K562 (cell line): Measurements from ENCODE around the gene RGL4.

Experiments used
- CREM ChIP-seq: IDR thresholded peaks from 2 replicates; pipeline ENCODE4 v1.6.1; 2014; ENCODE audit warnings: antibody characterized with exemption, low read depth
- KDM4B ChIP-seq, 2 experiments: fragments of 450-650 bp in 1 of 2; sonication (generic) in 1 of 2; IDR thresholded peaks; 2 replicates each; pipeline ENCODE4 v1.6.1; 2016 to 2017; ENCODE audit warnings: borderline replicate concordance in 2 of 2, antibody characterized with exemption in 1 of 2, low read depth in 1 of 2, mild to moderate bottlenecking in 1 of 2
- POLR2A ChIP-seq: fragments of 450-650 bp; conservative IDR thresholded peaks from 2 replicates; pipeline ENCODE4 v1.6.1; 2016
- RNF2 ChIP-seq: sonication (generic); IDR thresholded peaks from 2 replicates; pipeline ENCODE4 v1.6.1; 2016
- SMAD4 ChIP-seq: fragments of 250-450 bp; sonication (Bioruptor Pico); conservative IDR thresholded peaks from 2 replicates; pipeline ENCODE4 v1.8.0; 2021; ENCODE audit warnings: inconsistent platforms, mild to moderate bottlenecking, moderate library complexity
- ZBTB8A ChIP-seq: fragments of 450-650 bp; IDR thresholded peaks from 2 replicates; pipeline ENCODE4 v1.6.1; 2018; ENCODE audit warnings: mild to moderate bottlenecking, moderate library complexity; ENCODE audit not compliant: partially characterized antibody
- ZNF699 ChIP-seq: fragments of 250-450 bp; sonication (Bioruptor Pico); IDR thresholded peaks from 2 replicates; pipeline ENCODE4 v1.8.0; 2021; ENCODE audit warnings: mild to moderate bottlenecking, moderate library complexity; ENCODE audit not compliant: insufficient replicate concordance
- TF ChIP-seq, protein P1 (sequence below), 3 experiments: IDR thresholded peaks in 2 of 3; conservative IDR thresholded peaks in 1 of 3; 2 replicates each; pipeline ENCODE4 v1.5.1; 2011 to 2012; ENCODE audit warnings: low read length in 3 of 3, mild to moderate bottlenecking in 3 of 3, control low read depth in 2 of 3, improper control_type of control experiment in 1 of 3, inconsistent platforms in 1 of 3, low read depth in 1 of 3, mixed read lengths in 1 of 3, moderate library complexity in 1 of 3; ENCODE audit not compliant: insufficient read depth in 2 of 3
- TF ChIP-seq, protein P2 (sequence below): fragments of 250-450 bp; sonication (Bioruptor Pico); IDR thresholded peaks from 2 replicates; pipeline ENCODE4 v1.5.0; 2020; ENCODE audit warnings: mild to moderate bottlenecking
- TF ChIP-seq, protein P3 (sequence below): sonication (generic); formaldehyde crosslinking; IDR thresholded peaks from 2 replicates; pipeline ENCODE4 v1.9.0; 2022; ENCODE audit warnings: mild to moderate bottlenecking, missing genetic modification reagents

- no peak for TF ChIP-seq KDM4B (IDR thresholded peaks at IDR 0.05; ENCODE audit: borderline replicate concordance in 2 of 2, low read depth in 1 of 2)
- TF ChIP-seq, protein P1, sequence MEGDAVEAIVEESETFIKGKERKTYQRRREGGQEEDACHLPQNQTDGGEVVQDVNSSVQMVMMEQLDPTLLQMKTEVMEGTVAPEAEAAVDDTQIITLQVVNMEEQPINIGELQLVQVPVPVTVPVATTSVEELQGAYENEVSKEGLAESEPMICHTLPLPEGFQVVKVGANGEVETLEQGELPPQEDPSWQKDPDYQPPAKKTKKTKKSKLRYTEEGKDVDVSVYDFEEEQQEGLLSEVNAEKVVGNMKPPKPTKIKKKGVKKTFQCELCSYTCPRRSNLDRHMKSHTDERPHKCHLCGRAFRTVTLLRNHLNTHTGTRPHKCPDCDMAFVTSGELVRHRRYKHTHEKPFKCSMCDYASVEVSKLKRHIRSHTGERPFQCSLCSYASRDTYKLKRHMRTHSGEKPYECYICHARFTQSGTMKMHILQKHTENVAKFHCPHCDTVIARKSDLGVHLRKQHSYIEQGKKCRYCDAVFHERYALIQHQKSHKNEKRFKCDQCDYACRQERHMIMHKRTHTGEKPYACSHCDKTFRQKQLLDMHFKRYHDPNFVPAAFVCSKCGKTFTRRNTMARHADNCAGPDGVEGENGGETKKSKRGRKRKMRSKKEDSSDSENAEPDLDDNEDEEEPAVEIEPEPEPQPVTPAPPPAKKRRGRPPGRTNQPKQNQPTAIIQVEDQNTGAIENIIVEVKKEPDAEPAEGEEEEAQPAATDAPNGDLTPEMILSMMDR (IDR thresholded peaks at IDR 0.05 in 2 of 3, conservative IDR thresholded peaks at IDR 0.05 in 1 of 3; ENCODE audit: insufficient read depth in 2 of 3, low read depth in 1 of 3, low read length in 3 of 3) = no peak
- TF ChIP-seq POLR2A = no peak
- TF ChIP-seq, protein P2, sequence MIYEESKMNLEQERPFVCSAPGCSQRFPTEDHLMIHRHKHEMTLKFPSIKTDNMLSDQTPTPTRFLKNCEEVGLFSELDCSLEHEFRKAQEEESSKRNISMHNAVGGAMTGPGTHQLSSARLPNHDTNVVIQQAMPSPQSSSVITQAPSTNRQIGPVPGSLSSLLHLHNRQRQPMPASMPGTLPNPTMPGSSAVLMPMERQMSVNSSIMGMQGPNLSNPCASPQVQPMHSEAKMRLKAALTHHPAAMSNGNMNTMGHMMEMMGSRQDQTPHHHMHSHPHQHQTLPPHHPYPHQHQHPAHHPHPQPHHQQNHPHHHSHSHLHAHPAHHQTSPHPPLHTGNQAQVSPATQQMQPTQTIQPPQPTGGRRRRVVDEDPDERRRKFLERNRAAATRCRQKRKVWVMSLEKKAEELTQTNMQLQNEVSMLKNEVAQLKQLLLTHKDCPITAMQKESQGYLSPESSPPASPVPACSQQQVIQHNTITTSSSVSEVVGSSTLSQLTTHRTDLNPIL (CRISPR knock-in tag) = no peak
- no peak for TF ChIP-seq CREM
- no peak for TF ChIP-seq ZNF699 (CRISPR knock-in tag)
- no peak for TF ChIP-seq ZBTB8A
- no peak for TF ChIP-seq SMAD4
- no peak for TF ChIP-seq RNF2
- TF ChIP-seq, protein P3, sequence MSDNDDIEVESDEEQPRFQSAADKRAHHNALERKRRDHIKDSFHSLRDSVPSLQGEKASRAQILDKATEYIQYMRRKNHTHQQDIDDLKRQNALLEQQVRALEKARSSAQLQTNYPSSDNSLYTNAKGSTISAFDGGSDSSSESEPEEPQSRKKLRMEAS (CRISPR knock-in tag) = no peak
Observed at GRCh38 chr22:23715806-23716375, 25.1 kb downstream of the RGL4 start.
